NCI-H82 treated with DMSO at 0.1 percent for 48 hours (cell line): ENCODE results near the gene CLTB.
A peak's percentile ranks its signal among the peaks of the same experiment; 100 is the strongest.
"Not testable (repeated sequence)": the region's sequence is repeated elsewhere in the genome, so short reads cannot be mapped to it uniquely, and the experiment has no call there.

Experiments used
- DNase-seq: peaks from one replicate; lab custom pipeline; 2025; ENCODE audit not compliant: unreplicated experiment; lab: John Stamatoyannopoulos, UW

CLTB gene

GRCh38 chr5:176427971-176428370 is 11.6 kb upstream of the CLTB start:
- no peak for DNase-seq

- no peak for DNase-seq
Observed at GRCh38 chr5:176426876-176427275, 10.5 kb upstream of the CLTB start.

DNA sequence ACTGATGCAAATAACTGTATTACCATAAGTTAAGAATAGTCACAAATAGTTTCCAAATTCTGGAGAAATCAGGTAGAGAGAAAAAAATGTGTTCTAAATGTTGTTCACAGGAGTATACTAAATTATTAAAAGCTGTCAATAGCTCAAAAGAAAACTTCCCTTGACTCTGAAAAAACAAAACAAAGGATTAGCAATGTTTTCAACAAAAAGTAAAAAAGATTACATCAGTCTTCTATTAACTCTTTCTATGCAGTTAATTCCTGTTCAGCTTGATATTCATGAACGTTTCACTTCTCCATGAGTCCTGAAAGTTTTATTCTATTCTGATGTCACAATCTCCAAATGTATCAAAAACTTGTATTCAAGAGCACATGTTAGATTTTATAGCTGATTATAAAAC is 9.5 kb upstream of the CLTB start:
- no peak for DNase-seq

DNA sequence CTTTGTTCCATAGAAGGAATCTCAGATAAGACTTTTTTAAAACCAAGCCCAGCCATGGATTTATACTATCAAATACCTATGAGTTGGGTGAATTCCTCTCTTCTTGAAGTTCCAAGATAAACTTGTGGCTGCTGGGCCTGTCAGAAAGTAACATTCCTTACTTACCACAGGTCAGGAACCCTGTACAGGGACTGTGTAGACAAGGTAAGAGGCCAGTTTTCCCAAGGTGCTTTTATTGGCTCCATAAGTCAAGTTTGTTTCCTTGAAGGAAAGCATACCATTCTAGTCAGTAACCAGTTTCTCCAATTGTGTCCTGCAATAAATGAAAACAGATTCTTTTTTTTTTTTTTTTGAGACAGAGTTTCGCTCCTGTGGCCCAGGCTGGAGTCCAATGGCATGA is 8.8 kb upstream of the CLTB start:
- no peak for DNase-seq

DNA sequence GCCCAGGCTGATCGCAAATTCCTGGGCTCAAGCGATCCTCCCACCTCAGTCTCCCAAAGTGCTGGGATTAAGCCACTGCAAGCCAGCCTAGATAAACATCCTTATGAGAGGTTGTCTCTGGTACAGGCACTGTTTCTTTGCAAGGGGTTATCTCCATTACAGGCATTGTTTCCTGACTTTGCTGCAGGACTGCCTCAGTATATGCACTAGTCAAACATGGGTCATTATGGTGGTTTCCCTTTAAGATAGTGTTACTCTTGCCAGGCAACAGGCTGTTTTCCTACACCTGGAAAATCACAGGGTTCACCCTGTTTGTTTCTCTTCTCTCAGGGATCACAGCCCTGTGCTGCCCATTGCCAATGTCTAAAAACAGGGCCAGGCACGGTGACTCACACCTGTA is 7.8 kb upstream of the CLTB start:
- no peak for DNase-seq

DNA sequence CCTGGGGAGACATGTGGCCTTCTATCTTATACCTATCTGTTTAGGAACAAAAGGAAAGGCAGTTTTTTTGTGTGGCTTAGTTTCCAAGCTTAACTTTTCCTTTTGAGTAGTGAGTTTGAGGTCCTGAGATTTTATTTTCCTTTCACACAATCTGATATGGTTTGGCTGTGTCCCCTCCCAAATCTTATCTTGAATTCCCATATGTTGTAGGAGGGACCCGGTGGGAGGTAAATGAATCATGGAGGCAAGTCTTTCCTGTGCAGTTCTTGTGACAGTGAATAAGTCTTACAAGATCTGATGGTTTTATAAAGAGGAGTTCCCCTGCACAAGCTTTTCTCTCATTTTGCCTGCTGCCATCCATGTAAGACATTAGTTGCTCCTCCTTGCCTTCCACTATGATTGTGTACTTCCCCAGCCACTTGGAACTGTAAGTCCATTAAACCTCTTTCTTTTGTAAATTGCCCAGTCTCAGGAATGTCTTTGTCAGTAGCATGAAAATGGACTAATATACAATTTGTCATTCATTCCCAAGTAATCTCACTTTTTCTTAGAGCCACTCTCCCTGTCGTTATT is 4.7 kb upstream of the CLTB start:
- no peak for DNase-seq

- DNase-seq: no peak
Observed at GRCh38 chr5:176420086-176420485, 3.7 kb upstream of the CLTB start.

DNA sequence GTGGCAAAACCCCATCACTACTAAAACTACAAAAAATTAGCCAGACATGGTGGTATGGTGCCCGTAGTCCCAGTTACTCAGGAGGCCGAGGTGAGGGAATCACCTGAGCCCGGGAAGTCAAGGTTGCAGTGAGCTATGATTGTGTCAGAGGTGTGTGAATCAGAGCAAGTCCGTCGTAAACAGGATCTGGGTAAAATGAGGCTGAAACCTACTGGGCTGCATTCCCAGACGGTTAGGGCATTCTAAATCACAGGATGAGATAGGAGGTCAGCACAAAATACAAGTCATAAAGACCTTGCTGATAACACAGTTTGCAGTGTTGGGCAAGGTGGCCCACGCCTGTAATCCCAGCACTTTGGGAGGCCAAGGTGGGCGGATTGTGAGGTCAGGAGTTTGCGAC is 1.9 kb upstream of the CLTB start:
- DNase-seq: no peak

DNA sequence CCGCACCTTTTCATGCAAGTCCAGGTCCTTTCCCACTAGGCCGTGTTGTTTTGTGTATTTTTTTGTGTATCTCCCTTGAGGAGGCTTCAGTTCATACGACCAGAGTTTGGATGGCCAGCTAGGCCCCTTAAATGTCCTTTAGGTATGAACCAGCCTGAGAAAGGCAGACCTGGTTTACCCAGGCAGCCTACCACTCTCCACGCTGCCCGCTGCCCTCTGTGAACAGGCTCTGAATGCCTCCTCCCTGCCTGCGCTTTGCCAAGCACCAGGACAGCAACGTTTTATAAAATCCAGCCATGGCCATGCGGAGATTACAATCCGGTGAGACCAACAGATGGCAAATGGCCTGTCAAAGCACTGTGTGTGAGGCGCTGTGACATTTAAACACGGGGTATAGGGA is 626 bp upstream of the CLTB start:
- no peak for DNase-seq

DNA sequence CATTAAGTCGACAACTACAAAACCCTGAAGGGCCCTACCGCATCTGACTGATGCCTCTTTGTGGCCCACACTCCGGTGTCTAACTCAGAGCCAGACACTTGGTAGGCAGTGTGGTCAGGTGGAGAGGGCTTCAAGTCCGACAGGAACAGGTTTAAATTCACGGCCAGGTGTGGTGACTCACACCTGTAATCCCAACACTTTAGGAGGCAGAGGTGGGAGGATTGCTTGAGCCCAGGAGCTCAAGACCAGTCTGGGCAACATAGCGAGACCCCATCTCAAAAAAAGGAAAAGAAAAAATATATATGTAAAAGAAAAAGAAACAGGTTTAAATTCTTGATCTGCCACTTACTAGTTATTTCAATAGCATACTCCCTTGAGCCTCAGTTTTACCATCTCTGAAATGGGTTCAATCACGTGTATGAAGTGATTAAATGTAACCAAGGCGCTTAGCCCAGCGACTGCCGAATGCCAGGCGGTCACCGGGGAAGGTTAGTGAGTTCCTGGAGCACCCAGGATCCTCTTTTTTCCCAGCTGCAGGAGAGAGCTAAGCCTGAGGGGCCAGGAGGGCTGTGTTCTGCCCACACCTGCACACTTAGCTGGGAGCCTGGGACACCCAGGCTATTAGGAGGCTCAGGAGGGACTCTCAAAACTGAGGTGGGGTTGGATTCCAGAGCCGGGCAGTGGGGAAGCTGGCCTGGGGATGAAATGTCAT is 943 bp downstream of the CLTB start:
- DNase-seq: no peak

- no peak for DNase-seq
Observed at GRCh38 chr5:176414704-176415103, 1.6 kb downstream of the CLTB start.

- no peak for DNase-seq
Observed at GRCh38 chr5:176413709-176414191, 2.6 kb downstream of the CLTB start.

GRCh38 chr5:176413255-176413565 is 3.1 kb downstream of the CLTB start:
- DNase-seq: no peak

DNA sequence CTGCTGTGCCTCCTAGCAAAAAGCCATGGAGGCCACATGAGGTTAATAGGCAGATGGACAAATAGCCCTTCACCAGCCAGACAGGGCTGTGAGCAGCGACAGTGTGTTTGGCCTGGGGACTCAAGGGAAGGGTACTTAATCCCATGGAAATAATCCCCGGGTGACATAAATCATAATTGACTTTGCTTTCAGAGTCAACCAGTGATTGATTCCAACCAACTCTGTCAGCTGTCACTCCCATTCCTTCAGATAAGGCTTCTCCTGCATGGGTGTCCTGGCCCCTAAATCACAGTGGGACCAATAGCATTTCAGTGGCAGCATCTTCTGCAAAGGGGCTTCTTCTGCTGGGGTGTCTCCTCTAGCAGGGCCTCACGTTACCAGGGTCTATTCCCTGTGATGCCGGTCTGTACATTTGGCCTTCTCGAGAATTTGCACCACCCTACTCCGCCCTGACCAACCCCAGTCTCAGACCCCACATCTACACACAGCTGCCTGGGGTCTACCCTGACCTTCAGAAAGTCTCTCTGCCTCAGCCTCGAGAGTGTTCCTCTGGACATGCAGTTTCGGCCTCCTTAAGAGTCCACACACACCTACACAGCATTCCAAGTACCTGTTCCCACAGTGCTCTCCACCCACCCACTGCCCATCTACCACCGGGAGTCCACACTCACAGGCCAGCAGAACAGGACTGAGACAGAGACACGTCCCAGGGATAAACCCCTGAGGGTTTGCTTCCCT is 3.7 kb downstream of the CLTB start:
- DNase-seq: peak; percentile 37

GRCh38 chr5:176410486-176411180 is 5.7 kb downstream of the CLTB start:
- DNase-seq: no peak

GRCh38 chr5:176409765-176410164 is 6.6 kb downstream of the CLTB start:
- DNase-seq: no peak

DNA sequence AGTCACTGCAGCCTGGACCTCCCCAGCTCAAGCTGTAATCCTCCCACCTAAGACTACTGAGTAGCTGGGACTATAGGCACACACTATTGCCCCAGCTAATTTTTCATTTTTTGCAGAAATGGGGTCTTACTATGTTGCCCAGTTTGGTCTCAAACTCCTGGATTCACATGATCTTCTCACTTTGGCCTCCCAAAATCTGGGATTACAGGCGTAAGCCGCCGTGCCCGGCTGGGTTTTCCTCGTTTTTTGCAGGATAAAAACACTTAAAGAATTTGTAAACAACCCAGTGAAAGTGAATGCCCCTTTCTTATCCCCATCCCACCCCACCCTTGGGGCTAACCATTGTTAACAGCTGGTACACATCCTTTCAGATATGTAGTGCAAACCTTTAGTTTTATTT is 7.7 kb downstream of the CLTB start:
- DNase-seq: no peak

- DNase-seq: not testable (repeated sequence)
Observed at GRCh38 chr5:176408252-176408573, 8.1 kb downstream of the CLTB start.

DNA sequence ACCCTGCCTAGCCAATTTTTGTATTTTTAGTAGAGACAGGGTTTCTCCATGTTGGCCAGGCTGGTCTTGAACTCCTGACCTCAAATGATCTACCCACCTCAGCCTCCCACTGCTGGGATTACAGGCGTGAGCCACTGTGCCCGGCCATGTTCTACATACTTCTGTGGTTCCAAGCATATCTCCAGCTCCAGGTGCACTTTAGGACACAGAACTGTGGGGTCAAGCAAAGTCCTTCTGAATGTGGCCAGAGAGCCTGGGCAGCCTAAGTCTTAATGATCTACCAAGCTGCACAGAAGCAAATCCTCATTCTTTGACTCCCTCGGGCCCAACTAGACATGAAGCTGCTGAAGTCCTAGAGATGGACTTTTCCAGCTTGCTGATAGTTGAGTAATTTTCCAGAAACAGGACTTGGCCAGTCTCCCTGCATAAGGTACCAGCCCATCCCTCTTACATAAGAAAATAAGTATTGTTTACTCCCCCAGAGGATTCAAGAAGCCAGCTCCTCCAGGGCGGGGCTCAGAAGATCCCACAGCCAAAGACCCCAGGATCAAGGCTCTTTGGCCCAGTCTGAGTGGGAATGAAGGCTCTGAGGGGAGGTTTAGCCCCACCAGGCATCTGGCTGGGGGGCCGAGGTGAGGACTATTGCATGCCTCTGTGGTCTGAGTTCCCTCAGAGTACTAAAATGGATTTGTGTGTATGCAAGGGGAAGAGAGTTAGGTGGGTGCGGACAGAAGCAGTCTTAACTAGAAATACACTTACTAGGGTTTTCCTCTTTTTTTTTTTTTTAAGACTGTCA is 8.7 kb downstream of the CLTB start:
- no peak for DNase-seq

- peak; percentile 25 for DNase-seq
Observed at GRCh38 chr5:176406436-176407052, 9.8 kb downstream of the CLTB start.
